HepG2 (cell line): ENCODE results near the gene HDAC10. TPM values are rescaled to one million over a fixed set of nuclear protein-coding genes. Genes with fewer than 3 reads are reported as not detected.

Experiments used
- ATF1 ChIP-seq: IDR thresholded peaks from 2 replicates; pipeline ENCODE4 v1.6.1; 2016; ENCODE audit warnings: mild to moderate bottlenecking, control low read depth
- ATM ChIP-seq: fragments of 450-650 bp; IDR thresholded peaks from 2 replicates; pipeline ENCODE4 v1.7.1; 2017; ENCODE audit warnings: mild to moderate bottlenecking, borderline replicate concordance
- CBX1 ChIP-seq: IDR thresholded peaks from one replicate; pipeline ENCODE4 v1.6.1; 2016; ENCODE audit warnings: antibody characterized with exemption, low read depth
- CHCHD3 ChIP-seq: sonication (generic); formaldehyde crosslinking; IDR thresholded peaks from 2 replicates; pipeline ENCODE4 v1.8.0; 2022; ENCODE audit warnings: mild to moderate bottlenecking, missing genetic modification reagents, moderate library complexity
- KDM5B ChIP-seq: sonication (generic); formaldehyde crosslinking; IDR thresholded peaks from 2 replicates; pipeline ENCODE4 v1.4.0; 2020; ENCODE audit warnings: missing genetic modification reagents, mild to moderate bottlenecking, borderline replicate concordance
- KMT2A ChIP-seq: sonication (generic); formaldehyde crosslinking; IDR thresholded peaks from 2 replicates; pipeline ENCODE4 v1.4.0; 2020; ENCODE audit warnings: missing genetic modification reagents
- NCOA5 ChIP-seq: sonication (generic); formaldehyde crosslinking; IDR thresholded peaks from 2 replicates; pipeline ENCODE4 v1.4.0; 2020; ENCODE audit warnings: missing genetic modification reagents
- POGZ ChIP-seq: sonication (generic); formaldehyde crosslinking; IDR thresholded peaks from 2 replicates; pipeline ENCODE4 v1.4.0; 2020; ENCODE audit warnings: mild to moderate bottlenecking, missing genetic modification reagents
- RARA ChIP-seq: IDR thresholded peaks from 2 replicates; pipeline ENCODE4 v1.6.1; 2016; ENCODE audit warnings: missing genetic modification reagents, missing compliant biosample characterization
- SIN3A ChIP-seq: IDR thresholded peaks from 2 replicates; pipeline ENCODE4 v1.6.1; 2011; ENCODE audit warnings: low read depth, mild to moderate bottlenecking, control low read depth, low read length, borderline replicate concordance
- TAF1 ChIP-seq: sonication (generic); formaldehyde crosslinking; IDR thresholded peaks from 2 replicates; pipeline ENCODE4 v1.4.0; 2020; ENCODE audit warnings: missing genetic modification reagents
- TOPORS ChIP-seq: sonication (generic); formaldehyde crosslinking; IDR thresholded peaks from 2 replicates; pipeline ENCODE4 v1.8.0; 2023; ENCODE audit warnings: mild to moderate bottlenecking, missing genetic modification reagents
- ZNF101 ChIP-seq: sonication (generic); formaldehyde crosslinking; IDR thresholded peaks from 2 replicates; pipeline ENCODE4 v1.4.0; 2020; ENCODE audit warnings: mild to moderate bottlenecking, low read depth, missing genetic modification reagents, borderline replicate concordance
- ZNF12 ChIP-seq: sonication (generic); formaldehyde crosslinking; IDR thresholded peaks from 2 replicates; pipeline ENCODE4 v1.5.0; 2020; ENCODE audit warnings: missing genetic modification reagents
- ZNF326 ChIP-seq: sonication (generic); formaldehyde crosslinking; IDR thresholded peaks from 2 replicates; pipeline ENCODE4 v1.4.0; 2020; ENCODE audit warnings: missing genetic modification reagents, borderline replicate concordance
- ZNF331 ChIP-seq: sonication (generic); formaldehyde crosslinking; IDR thresholded peaks from 2 replicates; pipeline ENCODE4 v1.4.0; 2020; ENCODE audit warnings: missing genetic modification reagents
- ZNF562 ChIP-seq: sonication (generic); formaldehyde crosslinking; IDR thresholded peaks from 2 replicates; pipeline ENCODE4 v1.8.0; 2022; ENCODE audit warnings: missing genetic modification reagents, borderline replicate concordance
- ZNF644 ChIP-seq: IDR thresholded peaks from 2 replicates; pipeline ENCODE4 v1.6.1; 2016; ENCODE audit warnings: low read depth
- ZNF772 ChIP-seq: sonication (generic); formaldehyde crosslinking; IDR thresholded peaks from 2 replicates; pipeline ENCODE4 v1.5.0; 2020; ENCODE audit warnings: mild to moderate bottlenecking, missing genetic modification reagents
- ZNF790 ChIP-seq: sonication (generic); formaldehyde crosslinking; IDR thresholded peaks from 2 replicates; pipeline ENCODE4 v1.8.0; 2022; ENCODE audit warnings: missing genetic modification reagents, mild to moderate bottlenecking, borderline replicate concordance
- ZSCAN21 ChIP-seq: sonication (generic); formaldehyde crosslinking; IDR thresholded peaks from 2 replicates; pipeline ENCODE4 v1.8.0; 2022; ENCODE audit warnings: mild to moderate bottlenecking, missing genetic modification reagents, moderate library complexity, borderline replicate concordance
- polyA plus RNA-seq, 8 experiments: library from polyadenylated mRNA; depleted of rRNA in 3 of 8; stranded (reverse) in 7 of 8; unstranded in 1 of 8; fragments of >200 nt; fragmentation: Illumina TruSeq in 4 of 8; extraction: Trizol in 4 of 8; gene quantifications; 2 replicates each; pipeline versions ENCODE4 v1.2.1 to v1.2.3, GENCODE V29; 2011 to 2016; ENCODE audit warnings: low read depth in 4 of 8, missing spikeins in 1 of 8, mixed read lengths in 1 of 8; ENCODE audit not compliant: insufficient read depth in 1 of 8
- total RNA-seq, 5 experiments: library from RNA; depleted of rRNA; stranded (reverse); fragments of >200 nt; fragmentation: Illumina TruSeq; extraction: Trizol; gene quantifications; 2 replicates each; pipeline ENCODE4 v1.2.3, GENCODE V29; 2016; ENCODE audit warnings: low read depth in 1 of 5
- TF ChIP-seq, protein P1 (sequence below): fragments of 450-650 bp; IDR thresholded peaks from 2 replicates; pipeline ENCODE4 v1.6.1; 2017
- TF ChIP-seq, protein P2 (sequence below): IDR thresholded peaks from 2 replicates; pipeline ENCODE4 v1.6.1; 2016; ENCODE audit warnings: missing compliant biosample characterization, missing genetic modification reagents, borderline replicate concordance
- TF ChIP-seq, protein P3 (sequence below): sonication (generic); formaldehyde crosslinking; IDR thresholded peaks from 2 replicates; pipeline ENCODE4 v1.4.0; 2020; ENCODE audit warnings: missing genetic modification reagents
- TF ChIP-seq, protein P4 (sequence below): IDR thresholded peaks from 2 replicates; pipeline ENCODE4 v1.6.1; 2016; ENCODE audit warnings: missing genetic modification reagents, missing compliant biosample characterization

Gene HDAC10
- total and polyA plus RNA-seq, 2 of the 13 experiments (the other 11 are each of a cell fraction or from before 2014, with no cell fraction given): 13.9 to 14.9 TPM

DNA sequence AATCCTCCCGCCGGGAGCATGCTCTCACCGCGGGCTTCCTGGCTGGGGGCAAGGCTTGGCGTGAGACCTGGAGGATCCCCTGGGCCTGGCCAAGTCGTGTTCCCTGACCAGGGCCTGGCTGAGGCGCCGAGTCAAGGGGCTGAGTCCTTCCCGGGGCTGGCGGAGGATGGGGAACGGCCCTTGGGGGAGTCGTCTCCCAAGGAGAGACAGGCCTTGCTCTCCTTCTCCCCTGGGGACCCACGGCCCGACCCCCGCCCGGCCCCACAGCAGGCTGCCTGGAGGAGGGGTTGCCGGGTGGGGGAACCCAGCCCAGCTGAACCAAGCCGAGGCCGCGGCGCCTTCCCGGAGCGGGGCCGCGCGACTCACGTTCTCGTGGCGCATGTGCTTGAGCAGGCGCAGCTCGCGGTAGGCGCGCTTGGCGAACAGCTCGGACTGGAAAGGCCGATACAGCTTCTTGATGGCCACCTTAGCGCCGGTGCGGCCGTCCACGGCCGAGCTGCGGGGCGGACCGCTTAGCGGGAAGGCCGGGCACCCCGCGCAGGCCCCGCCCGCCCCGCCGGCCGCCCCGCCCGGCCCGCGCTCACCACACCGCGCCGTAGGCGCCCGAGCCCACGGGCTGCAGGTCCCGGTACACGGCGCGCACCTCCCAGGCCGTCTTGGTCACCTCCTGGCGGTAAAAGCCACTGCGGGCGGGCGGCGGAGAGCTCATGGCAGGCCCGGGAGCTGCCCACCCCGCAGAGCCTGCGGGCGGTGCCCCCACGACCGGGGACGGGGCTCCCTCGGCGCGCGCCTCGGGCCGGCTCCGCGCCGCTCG is 9.9 kb upstream of the HDAC10 start (continued):
- TF ChIP-seq ZNF562 (CRISPR knock-in tag) (no peak), ZNF331 (CRISPR knock-in tag) (0 out of 2 replicates have a peak, but pooled peaks have one; percentile 31), POGZ (CRISPR knock-in tag) (no peak), ZNF12 (CRISPR knock-in tag) (no peak), ZNF772 (CRISPR knock-in tag) (no peak), KDM5B (no peak; the same call in 1 of the 2 replicates), ZNF101 (CRISPR knock-in tag) (no peak), ZNF644 (CRISPR knock-in tag) (no peak), ZNF790 (CRISPR knock-in tag) (no peak), KMT2A (CRISPR knock-in tag) (peak; percentile 61; the same call in 1 of the 2 replicates), ZSCAN21 (CRISPR knock-in tag) (no peak; the same call in 1 of the 2 replicates), SIN3A (no peak), CBX1 (no peak), RARA (CRISPR knock-in tag) (no peak), NCOA5 (CRISPR knock-in tag) (no peak), ZNF326 (CRISPR knock-in tag) (no peak), ATM (no peak), ATF1 (CRISPR knock-in tag) (no peak), TOPORS (CRISPR knock-in tag) (0 out of 2 replicates have a peak, but pooled peaks have one; percentile 19), TAF1 (CRISPR knock-in tag) (peak; percentile 29; the same call in 1 of the 2 replicates), CHCHD3 (no peak)
- TF ChIP-seq, protein P1, sequence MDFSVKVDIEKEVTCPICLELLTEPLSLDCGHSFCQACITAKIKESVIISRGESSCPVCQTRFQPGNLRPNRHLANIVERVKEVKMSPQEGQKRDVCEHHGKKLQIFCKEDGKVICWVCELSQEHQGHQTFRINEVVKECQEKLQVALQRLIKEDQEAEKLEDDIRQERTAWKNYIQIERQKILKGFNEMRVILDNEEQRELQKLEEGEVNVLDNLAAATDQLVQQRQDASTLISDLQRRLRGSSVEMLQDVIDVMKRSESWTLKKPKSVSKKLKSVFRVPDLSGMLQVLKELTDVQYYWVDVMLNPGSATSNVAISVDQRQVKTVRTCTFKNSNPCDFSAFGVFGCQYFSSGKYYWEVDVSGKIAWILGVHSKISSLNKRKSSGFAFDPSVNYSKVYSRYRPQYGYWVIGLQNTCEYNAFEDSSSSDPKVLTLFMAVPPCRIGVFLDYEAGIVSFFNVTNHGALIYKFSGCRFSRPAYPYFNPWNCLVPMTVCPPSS: no peak
- TF ChIP-seq, protein P2, sequence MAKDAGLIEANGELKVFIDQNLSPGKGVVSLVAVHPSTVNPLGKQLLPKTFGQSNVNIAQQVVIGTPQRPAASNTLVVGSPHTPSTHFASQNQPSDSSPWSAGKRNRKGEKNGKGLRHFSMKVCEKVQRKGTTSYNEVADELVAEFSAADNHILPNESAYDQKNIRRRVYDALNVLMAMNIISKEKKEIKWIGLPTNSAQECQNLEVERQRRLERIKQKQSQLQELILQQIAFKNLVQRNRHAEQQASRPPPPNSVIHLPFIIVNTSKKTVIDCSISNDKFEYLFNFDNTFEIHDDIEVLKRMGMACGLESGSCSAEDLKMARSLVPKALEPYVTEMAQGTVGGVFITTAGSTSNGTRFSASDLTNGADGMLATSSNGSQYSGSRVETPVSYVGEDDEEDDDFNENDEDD (CRISPR knock-in tag): peak; percentile 54
- TF ChIP-seq, protein P3, sequence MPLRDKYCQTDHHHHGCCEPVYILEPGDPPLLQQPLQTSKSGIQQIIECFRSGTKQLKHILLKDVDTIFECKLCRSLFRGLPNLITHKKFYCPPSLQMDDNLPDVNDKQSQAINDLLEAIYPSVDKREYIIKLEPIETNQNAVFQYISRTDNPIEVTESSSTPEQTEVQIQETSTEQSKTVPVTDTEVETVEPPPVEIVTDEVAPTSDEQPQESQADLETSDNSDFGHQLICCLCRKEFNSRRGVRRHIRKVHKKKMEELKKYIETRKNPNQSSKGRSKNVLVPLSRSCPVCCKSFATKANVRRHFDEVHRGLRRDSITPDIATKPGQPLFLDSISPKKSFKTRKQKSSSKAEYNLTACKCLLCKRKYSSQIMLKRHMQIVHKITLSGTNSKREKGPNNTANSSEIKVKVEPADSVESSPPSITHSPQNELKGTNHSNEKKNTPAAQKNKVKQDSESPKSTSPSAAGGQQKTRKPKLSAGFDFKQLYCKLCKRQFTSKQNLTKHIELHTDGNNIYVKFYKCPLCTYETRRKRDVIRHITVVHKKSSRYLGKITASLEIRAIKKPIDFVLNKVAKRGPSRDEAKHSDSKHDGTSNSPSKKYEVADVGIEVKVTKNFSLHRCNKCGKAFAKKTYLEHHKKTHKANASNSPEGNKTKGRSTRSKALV (CRISPR knock-in tag): peak; percentile 89; the same call in 1 of the 2 replicates
- TF ChIP-seq, protein P4, sequence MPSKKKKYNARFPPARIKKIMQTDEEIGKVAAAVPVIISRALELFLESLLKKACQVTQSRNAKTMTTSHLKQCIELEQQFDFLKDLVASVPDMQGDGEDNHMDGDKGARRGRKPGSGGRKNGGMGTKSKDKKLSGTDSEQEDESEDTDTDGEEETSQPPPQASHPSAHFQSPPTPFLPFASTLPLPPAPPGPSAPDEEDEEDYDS (CRISPR knock-in tag): no peak
